Spleen (tissue), 11 donors: ENCODE results near the gene EPHX1. TPM values are rescaled to one million over a fixed set of nuclear protein-coding genes. Genes with fewer than 3 reads are reported as not detected.

Experiments used
- DNase-seq: peaks from one replicate; pipeline ENCODE4 v3.0.0-alpha.2; 2020
- H3K27ac ChIP-seq, 8 donors: fragments of 200-600 bp; sonication (generic) in 7 of 8; 1 replicate in 4 of 8; 2 replicates in 4 of 8; pipeline versions ENCODE4 v1.5.0 to v1.8.0; 2016 to 2021; ENCODE audit warnings: inconsistent platforms in 4 of 8, mild to moderate bottlenecking in 4 of 8, moderate library complexity in 1 of 8
- H3K27me3 ChIP-seq, 7 donors: fragments of 200-600 bp; sonication (generic) in 6 of 7; replicated peaks in 1 of 7; 1 replicate in 4 of 7; 2 replicates in 3 of 7; pipeline versions ENCODE4 v1.5.0 to v1.8.0; 2016 to 2021; ENCODE audit warnings: inconsistent platforms in 3 of 7, mild to moderate bottlenecking in 1 of 7
- H3K36me3 ChIP-seq, 6 donors: fragments of 200-600 bp; sonication (generic) in 5 of 6; 1 replicate in 4 of 6; 2 replicates in 2 of 6; pipeline versions ENCODE4 v1.5.0 to v1.8.0; 2016 to 2021; ENCODE audit warnings: inconsistent platforms in 2 of 6
- H3K4me1 ChIP-seq, 6 donors: fragments of 200-600 bp; sonication (generic) in 5 of 6; 1 replicate in 3 of 6; 2 replicates in 3 of 6; pipeline versions ENCODE4 v1.5.0 to v1.8.0; 2016 to 2021; ENCODE audit warnings: inconsistent platforms in 3 of 6
- H3K4me3 ChIP-seq, 8 donors: fragments of 200-600 bp; sonication (generic) in 7 of 8; 1 replicate in 4 of 8; 2 replicates in 4 of 8; pipeline versions ENCODE4 v1.5.0 to v1.8.0; 2016 to 2021; ENCODE audit warnings: inconsistent platforms in 4 of 8, mild to moderate bottlenecking in 4 of 8, moderate library complexity in 2 of 8
- H3K9me3 ChIP-seq, 8 donors: fragments of 200-600 bp; sonication (generic) in 7 of 8; 1 replicate in 4 of 8; 2 replicates in 4 of 8; pipeline versions ENCODE4 v1.5.0 to v1.8.0; 2016 to 2021; ENCODE audit warnings: inconsistent platforms in 4 of 8
- POLR2A ChIP-seq, 3 donors: fragments of 450-650 bp; IDR thresholded peaks; one replicate each; pipeline ENCODE4 v1.5.1; 2017; ENCODE audit warnings: antibody characterized with exemption in 3 of 3, mild to moderate bottlenecking in 1 of 3
- POLR2AphosphoS5 ChIP-seq, 3 donors: sonication (generic); formaldehyde crosslinking; IDR thresholded peaks; one replicate each; pipeline ENCODE4 v1.5.1; 2017; ENCODE audit warnings: antibody characterized with exemption in 3 of 3
- WGBS, 5 donors: extraction: QIAGEN DNeasy Blood & Tissue Kit in 3 of 5; methylation state at CpG; one replicate each; pipeline versions ENCODE4 v1.1.5 to v1.1.7; 2013 to 2018; 5-methylcytosine and 5-hydroxymethylcytosine counted together
- intact Hi-C: fragments of 100-400 bp; cut with DNase I; formaldehyde crosslinking; loops from one replicate; pipeline ENCODE4 v1.15.0; 2023; ENCODE audit warnings: low total_unique reads
- polyA plus RNA-seq, 3 donors: library from polyadenylated mRNA; stranded (reverse); fragments of 200-250 nt; gene quantifications; one replicate each; pipeline ENCODE4 v1.2.1, GENCODE V29; 2013
- total RNA-seq, 7 donors: library from RNA; depleted of rRNA in 3 of 7; stranded (reverse); fragments of >200 nt in 3 of 7; fragmentation: NEBNext Ultra II Directional in 4 of 7; extraction: Animal tissue kit (Norgen Biotek cat#: 25700) in 4 of 7; gene quantifications; one replicate each; pipeline versions ENCODE4 v1.1.0 to v1.2.1, GENCODE V29; 2016 to 2021
- TF ChIP-seq, protein P1 (sequence below), 11 experiments: fragments of 200-600 bp in 7 of 11; fragments of 450-650 bp in 4 of 11; sonication (generic) in 4 of 11; IDR thresholded peaks in 8 of 11; conservative IDR thresholded peaks in 3 of 11; 1 replicate in 7 of 11; 2 replicates in 4 of 11; pipeline versions ENCODE4 v1.4.0 to v1.8.0; 2016 to 2021; ENCODE audit warnings: antibody characterized with exemption in 11 of 11, inconsistent platforms in 4 of 11, mild to moderate bottlenecking in 1 of 11
- donor health status: healthy with polysubstance abuse.
- donor health status: DM: no; HTN: no; CAD: no; lungs with moderate emphysema.
- donor health status: DM: no; HTN: no; CAD: no.
- donor health status: Bipolar disorder and iron deficiency.
- donor health status: healthy.
- donor health status: DM: no; HTN: no; CAD: no.
- donor health status: DM: yes; HTN: yes; CAD: no.

Gene EPHX1
- total and polyA plus RNA-seq, 10 donors = 3.9 to 92.8 (median 43.9) TPM

DNA sequence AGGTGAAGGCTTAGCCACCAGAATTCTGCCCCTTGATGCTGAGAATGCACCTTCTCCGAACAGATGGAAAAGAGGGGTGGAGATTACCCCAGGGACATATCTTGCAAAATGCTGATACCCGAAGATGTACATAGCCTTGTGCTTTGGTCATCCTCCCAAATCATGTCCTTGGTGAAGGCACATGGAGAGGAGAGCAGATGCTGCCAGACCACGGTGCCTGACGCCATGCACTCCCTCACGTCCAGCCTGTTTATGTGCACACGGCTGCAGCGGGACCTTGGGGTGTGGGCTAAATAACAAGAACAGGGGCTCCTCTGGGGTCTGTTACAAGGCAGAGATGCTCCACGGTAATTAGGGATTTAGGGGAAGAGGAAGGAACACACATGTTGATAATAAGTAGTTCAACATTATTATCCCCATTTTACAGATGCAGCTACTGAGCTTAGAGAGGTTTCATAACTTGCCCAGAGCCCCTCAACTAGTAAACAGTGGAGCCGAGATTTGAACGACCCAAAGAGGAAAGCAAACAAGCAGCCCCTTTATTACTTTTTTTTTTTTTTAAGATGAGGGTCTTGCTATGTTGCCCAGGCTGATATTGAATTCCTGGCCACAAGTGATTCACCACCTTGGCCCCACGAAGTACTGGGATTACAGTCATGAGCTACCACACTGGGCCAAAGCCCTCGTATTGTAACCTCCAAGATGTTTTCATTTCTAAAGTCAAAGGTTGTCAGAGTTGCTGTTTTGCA, 12.9 kb downstream of the EPHX1 start:
- TF ChIP-seq POLR2A (IDR thresholded peaks at IDR 0.05) (no peak), POLR2AphosphoS5 (IDR thresholded peaks at IDR 0.05) (no peak)
- TF ChIP-seq, protein P1, sequence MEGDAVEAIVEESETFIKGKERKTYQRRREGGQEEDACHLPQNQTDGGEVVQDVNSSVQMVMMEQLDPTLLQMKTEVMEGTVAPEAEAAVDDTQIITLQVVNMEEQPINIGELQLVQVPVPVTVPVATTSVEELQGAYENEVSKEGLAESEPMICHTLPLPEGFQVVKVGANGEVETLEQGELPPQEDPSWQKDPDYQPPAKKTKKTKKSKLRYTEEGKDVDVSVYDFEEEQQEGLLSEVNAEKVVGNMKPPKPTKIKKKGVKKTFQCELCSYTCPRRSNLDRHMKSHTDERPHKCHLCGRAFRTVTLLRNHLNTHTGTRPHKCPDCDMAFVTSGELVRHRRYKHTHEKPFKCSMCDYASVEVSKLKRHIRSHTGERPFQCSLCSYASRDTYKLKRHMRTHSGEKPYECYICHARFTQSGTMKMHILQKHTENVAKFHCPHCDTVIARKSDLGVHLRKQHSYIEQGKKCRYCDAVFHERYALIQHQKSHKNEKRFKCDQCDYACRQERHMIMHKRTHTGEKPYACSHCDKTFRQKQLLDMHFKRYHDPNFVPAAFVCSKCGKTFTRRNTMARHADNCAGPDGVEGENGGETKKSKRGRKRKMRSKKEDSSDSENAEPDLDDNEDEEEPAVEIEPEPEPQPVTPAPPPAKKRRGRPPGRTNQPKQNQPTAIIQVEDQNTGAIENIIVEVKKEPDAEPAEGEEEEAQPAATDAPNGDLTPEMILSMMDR (IDR thresholded peaks at IDR 0.05 in 8 of 11, conservative IDR thresholded peaks at IDR 0.05 in 3 of 11) = no peak
- H3K36me3 ChIP-seq = peaks cover 0 to 3% (median 0%) of the 10 kb centered on the region in 6 donors
- WGBS, 5 donors = 82 to 92% (median 91%) methylated on average over 12 of the region's 12 CpGs

DNA sequence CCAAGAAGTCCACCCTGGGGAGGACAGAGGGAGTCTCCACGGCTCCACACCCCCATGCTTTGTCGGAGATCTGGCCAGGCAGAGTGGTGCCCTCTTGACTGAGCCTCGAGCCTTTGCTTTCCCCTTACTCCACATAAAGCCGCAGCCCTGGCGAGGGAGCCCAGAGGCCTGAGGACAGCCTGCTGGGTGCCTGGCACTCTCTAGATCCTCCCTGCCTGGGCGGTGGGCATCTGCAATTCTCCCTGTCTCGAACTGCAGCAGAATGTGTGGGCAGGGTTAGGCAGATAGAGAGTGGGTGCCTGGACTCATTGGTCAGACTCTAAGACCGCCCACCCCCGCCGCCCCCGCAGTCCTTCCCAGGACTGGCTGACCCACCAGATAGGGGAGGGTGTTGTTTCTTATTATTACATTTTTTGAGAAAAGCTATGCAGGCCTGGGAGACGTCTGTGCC, 13.9 kb downstream of the EPHX1 start:
- WGBS, 5 donors = 80 to 90% (median 87%) methylated on average over 12 of the region's 12 CpGs
- Histone ChIP-seq H3K4me3 (no peak overlapping the region), H3K36me3 (peaks cover 0 to 4% (median 0%) of the 10 kb centered on the region in 6 donors), H3K27me3 (no peaks in the 10 kb centered on the region), H3K9me3 (no peaks in the 10 kb centered on the region), H3K27ac (no peak overlapping the region), H3K4me1 (peaks cover 4 to 45% (median 23%) of the 10 kb centered on the region in 6 donors)
- DNase-seq = no peak
- intact Hi-C loops = no loop called here
- TF ChIP-seq POLR2A (IDR thresholded peaks at IDR 0.05) = no peak
- TF ChIP-seq POLR2AphosphoS5 (IDR thresholded peaks at IDR 0.05) = no peak
- TF ChIP-seq, protein P1 (IDR thresholded peaks at IDR 0.05 in 8 of 11, conservative IDR thresholded peaks at IDR 0.05 in 3 of 11) = no peak

More for the DNA sequence above, 12.9 kb downstream of the EPHX1 start:
- H3K27ac ChIP-seq = no peak overlapping the region
- H3K27me3 ChIP-seq = no peaks in the 10 kb centered on the region
- H3K4me1 ChIP-seq = peaks cover 10 to 54% (median 30%) of the 10 kb centered on the region in 6 donors
- no peaks in the 10 kb centered on the region for H3K9me3 ChIP-seq
- no peak overlapping the region for H3K4me3 ChIP-seq
- no peak for DNase-seq
- intact Hi-C loops = no loop called here

DNA sequence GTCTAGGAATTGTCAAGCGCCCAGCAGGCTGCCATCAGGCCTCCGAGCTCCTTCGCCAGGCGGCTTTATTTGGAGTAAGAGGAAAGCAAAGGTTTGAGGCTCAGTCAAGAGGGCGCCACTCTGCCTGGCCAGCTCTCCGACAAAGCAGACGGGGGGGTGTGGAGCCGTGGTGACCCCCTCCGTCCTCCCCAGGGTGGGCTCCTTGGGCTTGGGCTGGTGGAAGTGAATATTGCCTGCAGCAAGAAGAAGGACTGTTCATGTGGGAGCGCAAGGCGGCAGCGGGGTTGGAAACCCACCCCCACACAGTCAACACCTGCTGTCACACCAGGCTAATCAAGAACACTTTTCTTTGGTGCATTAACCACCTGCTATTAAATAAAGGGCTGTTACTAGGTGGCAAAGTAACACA, 14.6 kb downstream of the EPHX1 start:
- H3K4me1 ChIP-seq = peaks cover 4 to 40% (median 22%) of the 10 kb centered on the region in 6 donors
- H3K4me3 ChIP-seq = no peak overlapping the region
- peaks cover 0 to 11% (median 0%) of the 10 kb centered on the region in 6 donors for H3K36me3 ChIP-seq
- H3K27me3 ChIP-seq = no peaks in the 10 kb centered on the region
- WGBS, 5 donors = 94 to 98% (median 95%) methylated on average over 12 of the region's 12 CpGs
- TF ChIP-seq POLR2A (IDR thresholded peaks at IDR 0.05) (no peak), POLR2AphosphoS5 (IDR thresholded peaks at IDR 0.05) (no peak)
- TF ChIP-seq, protein P1 (IDR thresholded peaks at IDR 0.05 in 8 of 11, conservative IDR thresholded peaks at IDR 0.05 in 3 of 11) = no peak
- DNase-seq = no peak
- no peaks in the 10 kb centered on the region for H3K9me3 ChIP-seq
- intact Hi-C loops = no loop called here
- H3K27ac ChIP-seq = no peak overlapping the region

DNA sequence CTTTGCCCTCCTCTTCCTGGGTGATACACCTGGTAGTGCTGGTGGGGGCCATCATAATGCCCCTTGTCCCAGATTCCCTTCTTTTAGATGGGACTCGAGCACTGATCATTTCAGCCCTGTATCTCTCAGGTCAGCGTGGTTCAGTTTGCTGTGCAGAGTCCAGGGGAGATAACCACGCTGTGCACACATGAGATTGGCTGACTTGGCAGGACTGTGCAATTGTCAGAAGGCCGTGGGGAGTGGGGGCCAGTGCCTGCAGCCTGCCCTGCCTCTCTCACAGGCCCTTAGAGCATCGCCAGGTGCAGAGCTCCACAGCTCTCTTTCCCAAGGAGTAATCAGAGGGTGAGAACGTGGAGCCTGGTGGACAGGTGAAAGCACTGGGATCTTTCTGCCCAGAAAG, 15.2 kb downstream of the EPHX1 start:
- Histone ChIP-seq H3K4me3 (no peak overlapping the region), H3K27me3 (no peaks in the 10 kb centered on the region), H3K36me3 (peaks cover 0 to 16% (median 0%) of the 10 kb centered on the region in 6 donors), H3K9me3 (no peaks in the 10 kb centered on the region), H3K27ac (peak overlapping the region in 4 of 8 donors; percentile 2 to 50 (median 38)), H3K4me1 (peaks cover 4 to 35% (median 20%) of the 10 kb centered on the region in 6 donors)
- TF ChIP-seq POLR2AphosphoS5 (IDR thresholded peaks at IDR 0.05) (no peak), POLR2A (IDR thresholded peaks at IDR 0.05) (no peak)
- TF ChIP-seq, protein P1 (IDR thresholded peaks at IDR 0.05 in 8 of 11, conservative IDR thresholded peaks at IDR 0.05 in 3 of 11) = no peak
- no peak for DNase-seq
- intact Hi-C loops = no loop called here
- WGBS, 5 donors = 64 to 91% (median 82%) methylated on average over 6 of the region's 6 CpGs
